ENCODE measurements around the gene ARHGDIB.

DNA sequence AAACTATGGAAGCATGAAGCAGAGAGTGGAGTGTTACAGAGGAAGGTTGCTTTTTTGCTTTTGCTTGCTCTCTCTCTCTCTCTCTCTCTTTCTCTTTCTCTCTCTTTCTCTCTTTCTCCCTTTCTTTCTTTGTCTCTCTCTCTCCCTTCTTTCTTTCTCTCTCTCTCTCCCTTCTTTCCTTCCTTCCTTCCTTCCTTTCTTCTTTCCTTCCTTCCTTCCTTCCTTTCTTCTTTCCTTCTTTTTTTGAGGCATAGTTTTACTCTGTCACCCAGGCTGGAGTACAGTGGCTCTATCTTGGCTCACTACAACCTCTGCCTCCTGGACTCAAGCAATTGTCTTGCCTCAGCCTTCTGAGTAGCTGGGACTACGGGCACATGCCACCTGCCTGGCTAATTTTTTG lies 7.6 kb downstream of the ARHGDIB start:
- TF ChIP-seq, protein P1, sequence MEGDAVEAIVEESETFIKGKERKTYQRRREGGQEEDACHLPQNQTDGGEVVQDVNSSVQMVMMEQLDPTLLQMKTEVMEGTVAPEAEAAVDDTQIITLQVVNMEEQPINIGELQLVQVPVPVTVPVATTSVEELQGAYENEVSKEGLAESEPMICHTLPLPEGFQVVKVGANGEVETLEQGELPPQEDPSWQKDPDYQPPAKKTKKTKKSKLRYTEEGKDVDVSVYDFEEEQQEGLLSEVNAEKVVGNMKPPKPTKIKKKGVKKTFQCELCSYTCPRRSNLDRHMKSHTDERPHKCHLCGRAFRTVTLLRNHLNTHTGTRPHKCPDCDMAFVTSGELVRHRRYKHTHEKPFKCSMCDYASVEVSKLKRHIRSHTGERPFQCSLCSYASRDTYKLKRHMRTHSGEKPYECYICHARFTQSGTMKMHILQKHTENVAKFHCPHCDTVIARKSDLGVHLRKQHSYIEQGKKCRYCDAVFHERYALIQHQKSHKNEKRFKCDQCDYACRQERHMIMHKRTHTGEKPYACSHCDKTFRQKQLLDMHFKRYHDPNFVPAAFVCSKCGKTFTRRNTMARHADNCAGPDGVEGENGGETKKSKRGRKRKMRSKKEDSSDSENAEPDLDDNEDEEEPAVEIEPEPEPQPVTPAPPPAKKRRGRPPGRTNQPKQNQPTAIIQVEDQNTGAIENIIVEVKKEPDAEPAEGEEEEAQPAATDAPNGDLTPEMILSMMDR (IDR thresholded peaks at IDR 0.05), result no peak
- TF ChIP-seq POLR2A (IDR thresholded peaks at IDR 0.05), result no peak

Data from stomach (tissue), 4 donors.